Measurements from ENCODE around the gene C8G.

DNA sequence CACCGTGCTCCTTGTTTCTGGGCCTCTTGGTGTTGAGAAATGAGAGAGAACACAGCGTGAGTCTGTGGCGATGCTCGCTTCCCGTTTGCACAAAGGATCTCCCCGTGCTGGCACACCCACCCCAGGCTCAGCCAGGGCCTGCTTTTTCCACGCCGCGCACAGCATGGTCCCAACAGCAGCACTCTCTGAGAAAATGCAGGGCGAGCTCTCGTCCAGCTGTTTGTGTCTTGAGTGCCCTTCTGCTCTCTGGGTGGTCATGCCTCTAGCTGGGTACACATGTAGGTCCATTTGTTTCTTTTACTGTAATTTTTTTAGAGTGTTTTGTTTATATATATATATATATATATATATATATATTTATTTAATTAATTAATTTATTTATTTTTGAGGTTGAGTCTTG is 27.1 kb upstream of the C8G start:
- no peak for TF ChIP-seq ZHX1 (conservative IDR thresholded peaks at IDR 0.05; ENCODE audit: low read length)
- no peak for TF ChIP-seq TAF1 (IDR thresholded peaks at IDR 0.05; ENCODE audit: control insufficient read depth, extremely low read depth, insufficient read depth, low read length, severe bottlenecking)
- TF ChIP-seq, protein P1, sequence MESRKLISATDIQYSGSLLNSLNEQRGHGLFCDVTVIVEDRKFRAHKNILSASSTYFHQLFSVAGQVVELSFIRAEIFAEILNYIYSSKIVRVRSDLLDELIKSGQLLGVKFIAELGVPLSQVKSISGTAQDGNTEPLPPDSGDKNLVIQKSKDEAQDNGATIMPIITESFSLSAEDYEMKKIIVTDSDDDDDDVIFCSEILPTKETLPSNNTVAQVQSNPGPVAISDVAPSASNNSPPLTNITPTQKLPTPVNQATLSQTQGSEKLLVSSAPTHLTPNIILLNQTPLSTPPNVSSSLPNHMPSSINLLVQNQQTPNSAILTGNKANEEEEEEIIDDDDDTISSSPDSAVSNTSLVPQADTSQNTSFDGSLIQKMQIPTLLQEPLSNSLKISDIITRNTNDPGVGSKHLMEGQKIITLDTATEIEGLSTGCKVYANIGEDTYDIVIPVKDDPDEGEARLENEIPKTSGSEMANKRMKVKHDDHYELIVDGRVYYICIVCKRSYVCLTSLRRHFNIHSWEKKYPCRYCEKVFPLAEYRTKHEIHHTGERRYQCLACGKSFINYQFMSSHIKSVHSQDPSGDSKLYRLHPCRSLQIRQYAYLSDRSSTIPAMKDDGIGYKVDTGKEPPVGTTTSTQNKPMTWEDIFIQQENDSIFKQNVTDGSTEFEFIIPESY (CRISPR knock-in tag; IDR thresholded peaks at IDR 0.05), result no peak
